SK-N-SH (cell line): ENCODE measurements around the gene USP28.

Source experiments
- EP300 ChIP-seq, 2 experiments: IDR thresholded peaks; 2 replicates each; pipeline versions ENCODE4 v1.4.0 to v1.6.1; 2012; ENCODE audit warnings: borderline replicate concordance in 1 of 2, low read depth in 1 of 2, low read length in 1 of 2
- EZH2phosphoT487 ChIP-seq: fragments of 200-600 bp; sonication (generic); IDR thresholded peaks from 2 replicates; pipeline ENCODE4 v1.6.1; 2017; ENCODE audit warnings: low read depth, mixed run types, mild to moderate bottlenecking, antibody characterized with exemption, moderate library complexity, borderline replicate concordance
- FOXM1 ChIP-seq: IDR thresholded peaks from 2 replicates; pipeline ENCODE4 v1.4.0; 2012; ENCODE audit warnings: low read depth, mild to moderate bottlenecking
- JUND ChIP-seq: IDR thresholded peaks from 2 replicates; pipeline ENCODE4 v1.4.0; 2012
- RAD21 ChIP-seq: IDR thresholded peaks from 2 replicates; pipeline ENCODE4 v1.6.1; 2012; ENCODE audit warnings: mild to moderate bottlenecking, low read length
- TF ChIP-seq, protein P1 (sequence below): fragments of 200-600 bp; sonication (generic); IDR thresholded peaks from 2 replicates; pipeline ENCODE4 v1.6.1; 2017; ENCODE audit warnings: antibody characterized with exemption, mild to moderate bottlenecking, moderate library complexity

DNA sequence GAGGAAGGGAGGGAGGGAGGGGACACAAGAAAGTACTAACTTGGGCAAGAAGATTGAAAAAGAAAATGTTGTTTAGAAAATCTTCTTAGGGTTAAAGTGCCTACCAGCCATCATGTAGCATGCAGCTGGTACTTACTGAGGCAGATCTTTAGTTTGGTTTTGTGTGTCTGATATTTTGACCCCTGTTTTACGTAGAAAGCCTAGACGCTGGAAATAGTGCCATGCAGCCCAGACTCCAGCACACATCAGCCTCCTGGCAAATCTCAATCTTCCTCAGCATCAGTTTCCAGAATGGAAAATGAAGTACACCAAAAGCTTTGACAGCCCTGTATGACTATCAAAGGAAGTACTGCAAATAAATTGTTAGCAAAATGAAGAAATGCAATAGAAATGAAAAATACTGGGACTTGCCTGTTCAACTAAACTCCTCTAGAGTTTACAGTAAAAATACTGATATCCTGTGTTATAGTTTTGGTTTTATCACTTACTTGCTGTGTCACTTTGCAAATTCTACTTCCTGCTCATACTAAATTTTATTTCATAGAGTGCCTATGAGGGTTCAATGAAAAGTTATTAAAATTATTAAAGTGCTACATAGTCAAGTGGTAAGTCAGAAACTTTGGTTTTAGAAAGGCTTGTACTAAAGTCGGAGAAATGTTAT lies 7.4 kb downstream of the USP28 start:
- TF ChIP-seq, protein P1, sequence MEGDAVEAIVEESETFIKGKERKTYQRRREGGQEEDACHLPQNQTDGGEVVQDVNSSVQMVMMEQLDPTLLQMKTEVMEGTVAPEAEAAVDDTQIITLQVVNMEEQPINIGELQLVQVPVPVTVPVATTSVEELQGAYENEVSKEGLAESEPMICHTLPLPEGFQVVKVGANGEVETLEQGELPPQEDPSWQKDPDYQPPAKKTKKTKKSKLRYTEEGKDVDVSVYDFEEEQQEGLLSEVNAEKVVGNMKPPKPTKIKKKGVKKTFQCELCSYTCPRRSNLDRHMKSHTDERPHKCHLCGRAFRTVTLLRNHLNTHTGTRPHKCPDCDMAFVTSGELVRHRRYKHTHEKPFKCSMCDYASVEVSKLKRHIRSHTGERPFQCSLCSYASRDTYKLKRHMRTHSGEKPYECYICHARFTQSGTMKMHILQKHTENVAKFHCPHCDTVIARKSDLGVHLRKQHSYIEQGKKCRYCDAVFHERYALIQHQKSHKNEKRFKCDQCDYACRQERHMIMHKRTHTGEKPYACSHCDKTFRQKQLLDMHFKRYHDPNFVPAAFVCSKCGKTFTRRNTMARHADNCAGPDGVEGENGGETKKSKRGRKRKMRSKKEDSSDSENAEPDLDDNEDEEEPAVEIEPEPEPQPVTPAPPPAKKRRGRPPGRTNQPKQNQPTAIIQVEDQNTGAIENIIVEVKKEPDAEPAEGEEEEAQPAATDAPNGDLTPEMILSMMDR: no peak
- TF ChIP-seq JUND (no peak), FOXM1 (no peak), EZH2phosphoT487 (no peak), RAD21 (no peak), EP300 (IDR thresholded peaks at IDR 0.05; ENCODE audit: borderline replicate concordance in 1 of 2, low read depth in 1 of 2, low read length in 1 of 2) (no peak)
